LoVo (cell line): ENCODE measurements around the gene TNIK.

ENCODE experiments used
- DNase-seq: peaks from one replicate; pipeline ENCODE4 v3.0.0-alpha.2; 2016; ENCODE audit warnings: low spot score

Gene TNIK

GRCh38 chr3:171189394-171190080 is 270.7 kb downstream of the TNIK start:
- DNase-seq = no peak

DNA sequence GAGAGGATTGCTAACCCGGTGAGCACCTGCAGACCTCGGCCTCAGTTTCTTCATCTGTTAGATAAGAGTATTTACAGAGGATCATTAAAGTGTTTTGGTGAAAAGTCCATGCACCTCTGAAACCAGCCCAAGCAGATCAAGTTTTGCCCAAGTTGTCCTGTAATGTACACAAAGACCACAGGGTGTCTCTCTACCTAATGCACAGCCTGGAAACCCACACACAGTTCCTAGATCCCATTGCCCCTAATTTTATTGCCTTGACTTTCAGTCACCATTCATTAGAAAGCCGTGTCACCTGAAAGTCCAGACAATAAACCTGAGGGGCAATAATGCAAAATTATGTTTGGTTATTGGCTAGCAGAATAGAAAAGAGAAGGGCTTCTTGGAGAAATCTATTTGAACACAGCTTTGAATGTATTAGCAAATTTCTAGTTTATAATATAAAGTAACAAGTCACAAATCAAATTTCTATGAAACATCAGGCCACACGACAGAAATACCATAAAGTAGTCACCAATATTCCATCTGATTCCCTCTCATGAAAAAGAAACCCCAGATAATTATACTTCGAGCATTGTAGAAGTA is 272.4 kb downstream of the TNIK start:
- peak; percentile 51 for DNase-seq

DNA sequence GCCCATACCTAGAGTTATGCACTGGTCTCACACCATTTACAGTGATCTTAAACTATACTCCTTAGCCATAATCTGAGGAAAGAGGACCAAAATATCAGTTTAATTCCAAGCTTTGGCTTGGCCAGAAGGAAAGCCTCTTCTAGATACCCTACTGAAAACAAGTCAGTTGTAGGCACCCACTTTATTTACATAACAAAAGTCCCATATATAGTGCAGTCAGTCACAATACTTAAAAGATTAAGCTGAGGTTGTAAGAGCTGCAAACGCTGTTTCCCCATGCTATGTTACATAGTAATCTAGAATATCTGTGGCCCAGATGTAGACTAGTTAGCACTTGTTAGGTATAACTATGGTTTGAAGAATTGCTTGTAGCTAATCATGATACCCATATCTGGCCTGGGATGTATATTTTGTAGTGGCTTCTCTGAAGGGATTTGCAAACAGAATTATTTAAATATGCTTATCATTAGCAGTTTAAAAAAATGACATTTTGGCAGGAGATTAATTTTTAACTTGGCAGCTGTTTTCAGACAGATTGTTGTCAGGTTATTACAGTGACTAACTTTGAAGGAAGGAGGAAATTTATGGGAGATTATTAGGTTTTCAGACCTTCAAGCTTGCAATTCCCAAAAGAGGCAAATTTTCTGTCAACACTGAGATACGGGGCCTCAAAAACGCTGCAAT is 273.2 kb downstream of the TNIK start:
- DNase-seq = no peak

GRCh38 chr3:171186383-171186782 is 273.8 kb downstream of the TNIK start:
- no peak for DNase-seq

GRCh38 chr3:171185959-171186358 is 274.2 kb downstream of the TNIK start:
- no peak for DNase-seq

- no peak for DNase-seq
Observed at GRCh38 chr3:171184372-171184771, 275.8 kb downstream of the TNIK start.

DNA sequence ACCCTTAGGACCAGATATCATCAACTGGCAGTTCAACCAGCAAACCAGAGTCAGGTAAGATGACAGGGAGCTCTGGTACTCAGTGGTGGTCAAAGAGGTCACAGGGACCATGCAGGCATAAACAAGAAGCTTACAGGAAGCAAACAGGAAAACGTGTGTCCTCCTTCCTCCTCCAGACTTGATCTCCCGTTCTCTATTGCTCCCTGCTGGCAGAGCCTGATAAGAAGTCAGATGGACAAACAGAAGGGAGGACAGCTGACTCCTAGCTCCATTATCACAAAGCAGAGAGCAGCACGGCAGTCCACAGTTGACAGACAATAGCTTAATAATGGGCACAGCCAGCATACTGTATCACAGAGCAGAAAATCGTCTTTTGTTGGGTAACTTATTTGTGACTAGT is 277.2 kb downstream of the TNIK start:
- DNase-seq = no peak

- no peak for DNase-seq
Observed at GRCh38 chr3:171181907-171182690, 278.1 kb downstream of the TNIK start.

DNA sequence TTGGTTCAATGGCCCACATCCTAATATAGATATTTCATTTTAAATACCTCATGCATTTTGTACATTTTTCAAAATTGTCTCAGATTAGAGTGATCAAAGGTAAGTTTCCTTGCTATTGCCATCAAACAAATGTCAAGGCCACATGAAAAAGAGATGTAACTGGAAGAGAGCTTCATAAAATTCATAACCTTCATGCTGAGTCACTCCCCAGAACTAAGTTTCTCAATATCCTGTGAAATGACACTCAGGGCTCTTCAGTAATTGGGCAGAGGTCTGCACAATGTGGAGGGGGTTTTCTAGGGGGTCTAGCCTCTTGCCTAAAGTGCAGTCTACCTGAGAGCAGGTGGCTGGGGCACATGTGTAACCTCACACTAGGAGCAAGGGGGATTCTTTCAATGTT is 281.5 kb downstream of the TNIK start:
- no peak for DNase-seq

DNA sequence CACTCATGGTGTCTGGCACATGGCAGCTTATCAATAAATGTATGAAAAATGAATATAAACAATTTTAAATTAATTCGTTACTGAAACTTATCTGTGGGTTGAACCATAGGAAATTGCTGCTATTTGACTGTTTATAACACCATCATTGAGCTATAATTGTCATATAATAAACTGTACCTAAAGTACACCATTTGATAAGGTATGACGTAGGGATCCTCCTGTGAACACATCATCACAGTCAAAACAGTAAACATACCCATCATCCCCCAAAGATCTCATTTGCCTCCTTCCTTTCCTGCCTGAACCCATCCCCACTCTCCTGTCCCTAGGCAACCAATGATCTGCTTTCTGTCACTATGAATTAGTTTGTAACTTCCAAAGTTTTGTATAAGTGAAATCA is 282.7 kb downstream of the TNIK start:
- DNase-seq = no peak

DNA sequence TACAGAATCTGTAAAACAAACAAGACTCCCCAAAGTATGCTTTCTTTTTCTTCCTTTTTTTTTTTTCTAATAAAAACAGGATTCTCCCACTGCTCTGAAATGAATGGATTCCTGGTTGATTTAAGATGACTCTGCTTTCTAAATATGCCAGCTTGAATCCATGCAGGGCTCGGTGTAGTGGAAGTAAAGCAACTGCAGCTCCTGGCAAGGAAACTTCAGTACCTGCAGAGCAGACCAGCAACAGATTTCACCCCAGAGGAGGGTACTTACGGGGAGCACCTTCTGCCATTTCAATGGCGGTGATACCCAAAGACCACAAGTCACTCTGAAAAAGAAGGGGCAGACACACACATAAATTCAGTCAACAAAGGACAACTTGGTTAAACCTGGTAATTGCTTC is 283.1 kb downstream of the TNIK start:
- no peak for DNase-seq

GRCh38 chr3:171176244-171176933 is 283.8 kb downstream of the TNIK start:
- no peak for DNase-seq

- DNase-seq = no peak
Observed at GRCh38 chr3:171175741-171176234, 284.4 kb downstream of the TNIK start.

DNA sequence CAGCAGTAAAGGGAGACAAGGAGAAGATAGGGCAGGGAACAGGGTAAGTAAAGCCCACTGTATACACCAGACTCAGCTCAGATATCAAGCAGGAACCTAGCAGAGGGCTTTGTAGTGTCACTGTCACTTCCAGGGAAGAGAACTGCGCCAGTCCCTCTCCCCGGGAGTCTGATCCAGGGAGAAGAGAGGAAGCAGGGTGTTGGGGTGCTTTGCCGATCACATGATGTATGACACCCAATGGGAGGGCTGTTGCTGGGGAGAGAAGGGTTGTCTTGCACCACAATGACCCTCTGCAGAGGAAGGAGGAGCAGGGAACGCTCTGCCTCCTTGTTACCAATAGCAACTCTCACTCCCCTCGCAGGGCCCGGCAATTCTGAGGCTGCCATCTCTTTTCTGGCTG is 286.5 kb downstream of the TNIK start:
- DNase-seq = no peak

DNA sequence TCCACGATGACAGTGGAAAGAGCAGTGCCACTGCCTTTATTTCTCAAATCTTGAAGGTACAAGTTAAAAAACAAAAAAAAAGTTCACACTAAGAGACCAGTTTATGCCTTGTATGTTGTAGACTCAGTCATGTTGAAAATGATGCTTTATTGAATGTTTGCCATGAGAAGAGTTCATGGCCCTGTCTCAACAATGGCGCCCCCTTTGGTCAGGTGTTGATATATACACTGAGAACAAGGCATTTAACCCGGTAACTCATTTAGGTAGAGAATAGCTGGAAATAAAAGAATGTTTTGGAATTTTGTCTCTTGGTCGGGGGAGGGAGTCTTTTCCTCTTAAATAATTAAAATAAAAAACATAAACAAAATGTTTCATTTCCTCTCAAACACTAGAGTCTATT is 288.1 kb downstream of the TNIK start:
- DNase-seq = no peak

DNA sequence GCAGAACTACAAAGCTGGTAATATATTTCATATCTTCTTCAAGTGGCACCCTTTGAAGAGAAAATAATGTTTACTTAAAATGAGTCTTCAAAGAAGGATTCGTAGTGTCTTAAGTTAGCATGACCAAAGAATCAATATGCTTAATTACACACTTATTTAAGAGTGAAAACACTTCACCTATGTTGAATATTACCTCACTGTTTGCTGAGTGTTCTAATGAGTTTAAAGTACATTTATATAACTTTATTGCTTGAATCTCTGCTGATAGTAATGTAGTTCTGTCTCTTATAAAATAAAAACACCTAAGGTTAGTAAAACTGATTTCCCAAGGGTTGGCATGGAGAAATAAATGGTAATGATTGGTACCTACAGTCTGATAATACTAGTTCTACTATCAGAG is 290.3 kb downstream of the TNIK start:
- DNase-seq = no peak

DNA sequence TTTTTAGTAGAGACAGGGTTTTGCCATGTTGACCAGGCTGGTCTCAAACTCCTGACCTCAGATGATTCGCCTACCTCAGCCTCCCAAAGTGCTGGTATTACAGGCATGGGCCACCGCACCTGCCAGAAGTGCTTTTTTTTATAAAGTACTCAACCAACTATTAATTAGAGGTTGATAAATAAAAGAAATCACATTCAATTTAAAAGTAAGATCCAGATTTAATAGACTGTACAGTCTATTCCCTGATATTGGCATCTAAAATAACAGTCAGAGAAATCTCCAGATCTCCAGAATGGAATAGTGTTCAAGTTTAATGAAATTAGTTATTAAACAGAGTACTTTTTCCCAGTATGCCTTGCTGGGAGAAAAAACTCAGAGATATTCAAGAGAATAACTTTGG is 290.8 kb downstream of the TNIK start:
- no peak for DNase-seq

DNA sequence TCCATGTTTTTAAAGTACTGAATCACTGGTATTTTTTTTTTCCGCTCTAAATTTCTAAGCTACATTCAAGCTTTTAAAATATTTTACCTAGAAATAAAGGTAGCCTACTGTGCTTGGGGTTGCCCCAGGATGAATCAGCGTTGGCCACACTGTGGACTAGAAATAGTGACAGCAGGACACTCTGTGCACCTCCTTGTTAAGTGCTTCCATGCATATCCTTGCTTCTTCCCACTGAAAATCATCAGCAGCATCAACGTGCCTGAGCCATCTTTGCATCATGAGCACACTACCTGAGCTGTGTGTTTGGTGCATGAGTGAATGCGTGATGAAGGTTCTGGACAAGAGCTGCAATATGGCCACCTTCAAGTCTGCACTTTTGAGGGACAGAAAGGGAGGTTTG is 291.7 kb downstream of the TNIK start:
- DNase-seq = no peak

DNA sequence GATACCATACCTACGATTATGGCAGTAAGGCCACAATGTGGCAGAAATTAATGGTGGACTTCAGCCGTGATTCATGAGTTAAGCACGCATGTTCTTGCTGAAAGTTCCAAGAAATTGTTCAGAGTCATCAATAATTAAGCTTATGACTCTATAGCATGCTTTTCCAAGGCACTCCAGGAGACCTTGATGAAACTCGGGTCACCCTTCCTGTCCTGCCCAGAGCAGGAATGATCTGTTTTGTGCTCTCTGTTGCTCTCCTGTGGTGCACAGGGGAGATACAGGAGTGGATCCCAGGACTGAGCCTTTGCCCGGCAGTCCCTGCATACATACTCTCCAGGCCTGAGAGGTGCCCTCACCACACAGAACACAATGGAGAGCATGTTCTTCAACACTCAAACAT is 292.1 kb downstream of the TNIK start:
- DNase-seq = no peak

DNA sequence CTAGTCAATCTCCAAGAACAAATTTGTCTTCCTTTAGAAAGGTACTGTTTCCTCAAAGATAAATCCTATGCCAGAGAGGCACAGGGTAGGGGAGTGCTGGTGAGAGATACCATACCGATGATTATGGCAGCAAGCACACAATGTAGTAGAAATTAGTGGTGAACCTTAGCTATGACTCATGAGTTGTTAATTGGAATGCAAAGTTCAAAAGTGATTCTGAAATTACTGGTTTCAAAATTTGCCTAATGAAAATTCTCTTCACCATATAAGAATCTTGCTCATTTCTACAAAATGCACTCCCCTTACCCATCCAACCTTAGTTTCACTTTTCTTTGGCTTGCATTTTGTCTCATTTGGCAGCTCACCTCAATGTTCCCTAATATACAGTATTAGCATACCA is 294.2 kb downstream of the TNIK start:
- DNase-seq = no peak

DNA sequence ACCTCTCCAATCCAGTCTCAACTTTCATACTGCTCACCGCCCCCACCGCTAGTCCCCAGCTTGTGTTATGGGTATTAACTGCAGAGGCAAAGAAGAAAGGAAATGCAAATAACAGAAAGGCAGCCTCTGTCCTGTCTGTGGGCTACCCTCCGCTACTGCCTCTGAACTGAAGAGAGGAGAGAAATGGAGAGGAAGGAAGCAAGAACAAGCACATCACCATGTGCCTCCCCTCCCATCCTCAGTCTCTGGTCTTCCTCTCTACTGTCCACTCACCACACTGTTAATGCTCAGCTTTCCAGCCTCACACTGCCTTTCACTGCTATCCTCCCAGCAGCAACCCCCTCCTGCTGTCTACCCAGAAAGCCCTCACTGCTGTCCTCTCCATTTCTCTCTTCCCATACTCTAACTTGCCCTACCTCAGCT is 294.7 kb downstream of the TNIK start:
- no peak for DNase-seq

- DNase-seq = no peak
Observed at GRCh38 chr3:171164067-171164465, 296.1 kb downstream of the TNIK start.
